HepG2 (cell line): ENCODE results near the gene MTA2. TPM values are rescaled to one million over a fixed set of nuclear protein-coding genes. Genes with fewer than 3 reads are reported as not detected.
A peak's percentile ranks its signal among the peaks of the same experiment; 100 is the strongest.

Experiments
- FOXK2 ChIP-seq: fragments of 450-650 bp; IDR thresholded peaks from 2 replicates; pipeline ENCODE4 v1.6.1; 2016
- GMEB2 ChIP-seq: IDR thresholded peaks from 2 replicates; pipeline ENCODE4 v1.6.1; 2016; ENCODE audit warnings: missing biosample characterization, missing genetic modification reagents, low read depth
- KLF16 ChIP-seq, 2 experiments: sonication (generic) in 1 of 2; formaldehyde crosslinking in 1 of 2; IDR thresholded peaks; 2 replicates each; pipeline versions ENCODE4 v1.6.1 to v1.8.0; 2016 to 2023; ENCODE audit warnings: missing genetic modification reagents in 2 of 2, missing compliant biosample characterization in 1 of 2
- MTA1 ChIP-seq: sonication (generic); formaldehyde crosslinking; IDR thresholded peaks from 2 replicates; pipeline ENCODE4 v1.4.0; 2020; ENCODE audit warnings: missing genetic modification reagents, mild to moderate bottlenecking, borderline replicate concordance
- MYNN ChIP-seq: sonication (generic); formaldehyde crosslinking; IDR thresholded peaks from 2 replicates; pipeline ENCODE4 v1.4.0; 2020; ENCODE audit warnings: mild to moderate bottlenecking, low read depth, missing genetic modification reagents
- NFE2L1 ChIP-seq: sonication (generic); formaldehyde crosslinking; IDR thresholded peaks from 2 replicates; pipeline ENCODE4 v1.4.0; 2020; ENCODE audit warnings: missing genetic modification reagents, mild to moderate bottlenecking, borderline replicate concordance
- NONO ChIP-seq, 2 experiments: fragments of 450-650 bp in 1 of 2; sonication (generic) in 1 of 2; formaldehyde crosslinking in 1 of 2; IDR thresholded peaks in 1 of 2; conservative IDR thresholded peaks in 1 of 2; 2 replicates each; pipeline versions ENCODE4 v1.6.1 to v1.8.0; 2017 to 2022; ENCODE audit warnings: mild to moderate bottlenecking in 1 of 2, missing genetic modification reagents in 1 of 2, moderate library complexity in 1 of 2
- POLR2A ChIP-seq, 2 experiments: IDR thresholded peaks; 2 replicates each; pipeline ENCODE4 v1.6.1; 2011; ENCODE audit warnings: low read depth in 2 of 2, low read length in 2 of 2, mild to moderate bottlenecking in 1 of 2, moderate library complexity in 1 of 2; ENCODE audit not compliant: insufficient read depth in 1 of 2
- RXRA ChIP-seq: sonication (generic); formaldehyde crosslinking; IDR thresholded peaks from 2 replicates; pipeline ENCODE4 v1.5.1; 2020; ENCODE audit warnings: missing genetic modification reagents
- TGIF2 ChIP-seq: IDR thresholded peaks from 2 replicates; pipeline ENCODE4 v1.6.1; 2016; ENCODE audit warnings: control low read depth, missing compliant biosample characterization
- THAP11 ChIP-seq: IDR thresholded peaks from 2 replicates; pipeline ENCODE4 v1.6.1; 2016; ENCODE audit warnings: missing biosample characterization, missing genetic modification reagents
- ZBTB40 ChIP-seq, 2 experiments: fragments of 450-650 bp in 1 of 2; sonication (generic) in 1 of 2; formaldehyde crosslinking in 1 of 2; IDR thresholded peaks; 2 replicates each; pipeline versions ENCODE4 v1.6.1 to v1.8.0; 2016 to 2022; ENCODE audit warnings: antibody characterized with exemption in 1 of 2, mild to moderate bottlenecking in 1 of 2, missing genetic modification reagents in 1 of 2
- ZFP82 ChIP-seq: sonication (generic); formaldehyde crosslinking; IDR thresholded peaks from 2 replicates; pipeline ENCODE4 v1.5.1; 2020; ENCODE audit warnings: mild to moderate bottlenecking, missing genetic modification reagents, borderline replicate concordance
- ZNF276 ChIP-seq: sonication (generic); formaldehyde crosslinking; IDR thresholded peaks from 2 replicates; pipeline ENCODE4 v1.4.0; 2020; ENCODE audit warnings: mild to moderate bottlenecking, low read depth, missing genetic modification reagents
- ZNF770 ChIP-seq: sonication (generic); formaldehyde crosslinking; IDR thresholded peaks from 2 replicates; pipeline ENCODE4 v1.5.0; 2020; ENCODE audit warnings: mild to moderate bottlenecking, missing genetic modification reagents
- polyA plus RNA-seq, 8 experiments: library from polyadenylated mRNA; depleted of rRNA in 3 of 8; stranded (reverse) in 7 of 8; unstranded in 1 of 8; fragments of >200 nt; fragmentation: Illumina TruSeq in 4 of 8; extraction: Trizol in 4 of 8; gene quantifications; 2 replicates each; pipeline versions ENCODE4 v1.2.1 to v1.2.3, GENCODE V29; 2011 to 2016; ENCODE audit warnings: low read depth in 4 of 8, missing spikeins in 1 of 8, mixed read lengths in 1 of 8; ENCODE audit not compliant: insufficient read depth in 1 of 8
- total RNA-seq, 5 experiments: library from RNA; depleted of rRNA; stranded (reverse); fragments of >200 nt; fragmentation: Illumina TruSeq; extraction: Trizol; gene quantifications; 2 replicates each; pipeline ENCODE4 v1.2.3, GENCODE V29; 2016; ENCODE audit warnings: low read depth in 1 of 5

MTA2 gene
- total and polyA plus RNA-seq, 2 of the 13 experiments (the other 11 are each of a cell fraction or from before 2014, with no cell fraction given) = 14.0 to 70.0 TPM

GRCh38 chr11:62613291-62613778 is 11.7 kb upstream of the MTA2 start (continued):
- TF ChIP-seq ZBTB40 (IDR thresholded peaks at IDR 0.05) (no peak), ZBTB40 (CRISPR knock-in tag; IDR thresholded peaks at IDR 0.05) (no peak), FOXK2 (no peak), GMEB2 (no peak), NFE2L1 (CRISPR knock-in tag) (no peak), ZNF770 (CRISPR knock-in tag) (no peak), NONO (IDR thresholded peaks at IDR 0.05) (no peak), NONO (CRISPR knock-in tag; conservative IDR thresholded peaks at IDR 0.05) (no peak), MTA1 (CRISPR knock-in tag) (peak; percentile 23; the same call in 1 of the 2 replicates), MYNN (CRISPR knock-in tag) (no peak), ZNF276 (CRISPR knock-in tag) (no peak), THAP11 (CRISPR knock-in tag) (no peak), ZFP82 (CRISPR knock-in tag) (no peak), POLR2A (IDR thresholded peaks at IDR 0.05; ENCODE audit: insufficient read depth in 1 of 2, low read depth in 2 of 2, low read length in 2 of 2) (no peak), TGIF2 (CRISPR knock-in tag) (no peak), KLF16 (CRISPR knock-in tag; IDR thresholded peaks at IDR 0.05) (no peak), RXRA (CRISPR knock-in tag) (peak; percentile 31; the same call in 1 of the 2 replicates)
